HG03196 (cell line): ENCODE results near the gene SPOCK1.

Experiments
- ATAC-seq: cut with Tn5 transposase; IDR thresholded peaks from one replicate; pipeline ENCODE4 v1.9.1; 2021; ENCODE audit not compliant: unreplicated experiment

SPOCK1 gene

DNA sequence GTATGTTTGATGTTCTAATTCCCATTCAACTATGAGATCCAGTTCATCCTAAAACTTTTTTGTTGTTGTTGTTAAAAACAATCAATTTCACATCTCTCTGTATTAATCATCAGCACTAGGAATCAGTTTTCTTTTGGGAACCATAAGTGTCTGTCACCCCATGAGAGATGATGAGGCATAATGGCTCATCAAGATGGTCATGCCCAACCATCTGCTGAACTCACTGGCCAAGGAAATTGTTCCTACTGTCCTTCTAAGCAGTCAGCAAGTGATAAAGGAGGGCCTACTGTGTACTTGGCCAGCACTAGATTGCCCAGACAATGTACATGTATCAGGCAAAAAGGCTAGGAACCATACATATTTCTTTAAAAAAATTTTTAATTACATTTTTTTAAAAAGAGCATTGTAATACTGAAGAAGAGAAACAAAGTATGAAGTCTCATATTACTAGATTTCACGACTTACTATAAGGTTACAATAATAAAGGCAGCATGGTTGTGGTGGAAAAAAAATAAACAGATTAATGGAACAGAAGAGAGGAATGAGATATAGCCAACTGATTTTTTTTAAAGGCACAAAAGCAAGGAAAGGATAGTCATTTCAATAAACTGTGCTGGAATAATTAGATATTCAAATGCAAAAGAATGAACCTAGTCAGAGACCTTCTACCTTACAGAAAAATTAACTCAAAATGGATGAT lies 458.3 kb downstream of the SPOCK1 start:
- ATAC-seq: no peak

DNA sequence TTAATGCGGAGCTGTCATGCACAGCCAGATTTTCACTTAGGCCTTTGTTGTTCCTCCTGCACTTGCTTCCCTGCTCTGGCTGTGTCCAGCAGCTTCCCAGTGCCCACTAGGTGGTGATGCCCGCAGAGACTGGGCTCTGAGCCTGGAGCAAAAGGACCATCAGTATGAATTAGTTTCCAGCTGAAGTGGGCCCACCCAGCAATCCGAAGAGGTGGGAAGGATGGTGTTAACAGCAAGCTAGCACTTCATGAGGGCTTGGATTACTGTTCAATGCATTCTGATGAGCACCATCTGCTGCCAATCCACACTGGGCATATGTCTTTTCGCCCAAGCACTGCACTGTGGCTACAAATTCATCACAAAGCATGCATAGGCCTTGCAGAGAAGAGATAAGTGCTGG lies 459.1 kb downstream of the SPOCK1 start:
- ATAC-seq: no peak

DNA sequence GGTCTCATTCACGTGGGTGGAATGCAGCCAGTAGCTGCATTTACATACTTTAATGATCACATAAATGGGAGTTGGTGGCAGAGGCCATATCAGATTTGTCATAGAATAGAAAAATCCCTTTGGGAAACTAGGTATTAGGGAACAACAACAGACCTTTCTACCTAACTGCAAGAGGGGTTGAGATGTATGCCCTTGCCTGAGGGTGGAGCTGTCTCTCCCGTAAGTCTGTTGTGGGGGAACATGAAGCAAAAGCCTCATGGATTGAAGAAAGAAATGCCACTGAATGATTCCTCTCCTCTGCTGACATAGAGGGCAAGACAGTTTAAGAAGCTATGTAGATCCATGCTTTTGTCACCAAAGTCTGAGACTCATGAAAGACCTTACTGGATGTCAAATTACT lies 461.3 kb downstream of the SPOCK1 start:
- ATAC-seq: no peak

DNA sequence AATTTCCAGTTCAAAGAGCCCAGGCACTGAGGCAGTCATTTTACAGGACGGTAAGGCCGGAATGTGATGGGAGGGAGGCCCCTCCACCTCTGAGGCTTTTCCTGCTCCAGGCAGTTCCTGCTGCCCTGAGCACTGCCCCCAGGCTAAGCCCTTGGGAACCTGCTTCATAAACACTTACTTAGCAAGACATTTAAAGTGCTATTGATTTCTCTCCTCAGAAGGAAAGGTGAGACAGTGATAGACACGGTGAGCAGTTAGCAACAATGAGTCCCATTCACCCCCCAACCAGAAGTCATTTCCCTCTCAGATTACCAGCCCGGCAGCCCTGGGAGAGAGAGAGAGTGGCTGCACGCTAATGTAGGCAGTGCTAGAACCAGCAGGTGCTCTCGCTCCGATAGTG lies 462.5 kb downstream of the SPOCK1 start:
- no peak for ATAC-seq

DNA sequence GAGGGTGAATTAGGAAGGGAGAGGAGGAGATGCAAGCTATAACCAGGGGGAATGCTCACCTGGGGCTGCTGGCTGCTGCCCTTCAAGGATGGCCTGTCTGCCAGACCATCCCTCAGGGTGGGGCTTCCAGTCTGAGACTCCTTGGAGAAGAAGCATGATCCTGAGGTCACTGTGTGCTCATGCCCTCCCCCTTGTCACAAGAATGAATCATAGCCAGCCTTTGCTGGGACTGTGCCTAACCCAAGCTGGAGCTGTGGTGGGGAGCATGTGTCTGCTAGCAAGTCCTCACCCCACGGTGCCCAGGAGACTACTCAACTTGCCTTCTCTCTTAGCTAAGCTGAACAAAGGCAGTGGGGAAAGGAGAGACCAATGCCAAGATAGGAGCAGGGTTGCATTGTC lies 463.6 kb downstream of the SPOCK1 start:
- ATAC-seq: no peak

DNA sequence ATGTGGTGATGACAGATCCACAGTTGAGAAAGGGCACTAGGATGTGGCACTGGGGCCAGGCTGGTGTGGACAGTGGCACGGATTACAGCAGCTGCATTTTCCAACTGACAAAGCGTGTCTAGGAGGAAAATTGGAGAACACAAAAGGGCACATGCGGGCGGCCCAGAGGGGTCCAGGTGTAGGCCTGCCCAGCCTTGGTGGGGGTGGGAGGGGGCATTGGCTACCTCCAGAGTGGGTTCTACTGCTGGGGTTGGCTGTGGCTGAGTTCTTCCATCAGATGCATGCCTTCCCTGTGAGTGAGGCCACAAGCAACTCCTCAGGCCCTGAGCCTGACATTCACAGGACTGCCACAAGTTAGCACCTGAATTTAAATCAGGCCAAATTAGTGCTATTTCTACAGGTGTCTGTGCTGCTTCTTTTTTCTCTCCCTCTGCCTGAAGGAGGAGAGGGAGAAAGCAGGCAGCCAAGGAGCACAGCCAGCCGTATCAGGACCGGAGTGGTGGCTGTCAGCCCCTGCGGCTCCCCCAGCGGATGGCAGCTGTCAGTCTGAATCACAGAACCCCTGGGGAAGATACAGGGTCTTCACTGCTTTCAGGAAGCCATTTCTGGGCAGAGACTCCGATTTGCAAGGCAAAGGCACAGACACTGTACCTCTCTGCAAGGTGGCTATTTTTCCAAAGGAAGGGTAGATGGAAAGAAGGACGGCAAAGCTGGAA lies 464.2 kb downstream of the SPOCK1 start:
- ATAC-seq: no peak

DNA sequence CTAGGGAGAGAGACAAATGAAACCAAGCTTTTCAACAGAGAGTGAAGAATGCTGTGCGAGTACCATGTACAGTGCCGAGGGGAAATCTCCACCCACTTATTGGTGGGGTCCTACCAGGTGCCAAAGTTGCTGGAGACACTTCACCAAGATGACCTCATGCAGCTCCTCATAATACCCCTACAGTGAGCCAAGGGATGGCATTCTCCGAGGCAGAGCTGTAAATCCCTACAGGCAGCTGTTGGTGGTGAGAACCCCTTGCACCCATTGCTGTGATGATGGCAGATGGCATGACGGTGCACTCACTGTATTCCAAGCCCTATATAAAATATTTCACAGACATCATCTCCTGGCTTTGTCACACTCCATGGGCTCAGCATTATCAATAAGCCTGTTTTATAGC lies 464.9 kb downstream of the SPOCK1 start:
- ATAC-seq: no peak

DNA sequence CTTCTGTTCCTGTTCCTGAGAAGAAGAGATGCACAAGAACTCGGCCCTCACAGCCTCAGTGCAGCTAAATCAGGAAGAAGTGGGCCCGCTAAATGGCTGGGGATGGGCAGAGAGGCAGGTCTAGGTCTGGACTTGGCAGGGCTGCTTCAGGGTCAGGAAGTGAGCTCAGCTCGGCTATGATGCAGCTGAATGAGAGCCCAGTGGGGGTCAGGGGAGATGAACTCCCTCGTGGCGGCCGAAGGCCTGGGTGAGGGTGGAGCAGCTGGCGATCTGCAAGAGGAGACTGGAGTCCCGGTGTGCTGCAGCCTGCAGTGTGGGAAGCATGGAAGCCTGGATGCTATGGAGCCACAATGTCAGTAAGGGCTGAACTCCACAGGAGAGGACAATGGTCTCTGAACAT lies 466.2 kb downstream of the SPOCK1 start:
- no peak for ATAC-seq

DNA sequence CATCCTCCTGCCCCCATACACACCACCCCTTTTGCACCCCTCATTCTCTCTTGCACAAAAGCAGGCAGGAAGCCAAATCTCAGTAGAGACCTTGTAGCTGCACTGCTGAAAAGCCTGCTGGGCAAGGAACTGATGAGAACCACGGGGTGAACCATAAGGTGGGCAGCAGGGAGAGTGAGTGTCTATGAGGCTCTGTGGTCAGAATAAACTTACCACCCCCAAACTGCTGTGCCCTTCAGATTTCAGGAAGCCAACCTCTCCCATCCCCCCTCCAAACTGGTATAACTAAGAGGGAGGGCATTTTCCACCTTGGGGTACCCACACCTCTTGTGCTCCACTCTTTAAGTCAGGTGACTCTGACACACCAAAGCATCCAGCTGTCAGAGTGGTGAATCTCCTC lies 471.4 kb downstream of the SPOCK1 start:
- ATAC-seq: no peak

DNA sequence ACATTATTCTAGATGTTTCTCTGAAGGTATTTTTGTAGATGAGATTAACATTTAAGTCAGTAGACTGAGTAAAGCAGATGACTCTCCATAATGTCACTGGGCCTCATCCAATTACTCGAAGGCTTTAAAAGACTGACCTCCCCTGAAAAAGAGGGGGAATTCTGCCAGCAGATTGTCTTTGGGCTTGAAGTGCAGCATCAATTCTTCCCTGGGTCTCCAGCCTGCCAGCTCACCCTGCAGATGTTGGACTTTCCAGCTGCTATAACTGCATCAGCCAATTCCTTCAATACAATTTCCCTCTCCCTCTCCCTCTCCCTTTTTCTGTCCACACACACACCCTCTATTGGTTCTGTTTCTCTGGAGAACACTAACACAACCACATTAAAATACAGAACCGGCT lies 472.8 kb downstream of the SPOCK1 start:
- ATAC-seq: no peak

DNA sequence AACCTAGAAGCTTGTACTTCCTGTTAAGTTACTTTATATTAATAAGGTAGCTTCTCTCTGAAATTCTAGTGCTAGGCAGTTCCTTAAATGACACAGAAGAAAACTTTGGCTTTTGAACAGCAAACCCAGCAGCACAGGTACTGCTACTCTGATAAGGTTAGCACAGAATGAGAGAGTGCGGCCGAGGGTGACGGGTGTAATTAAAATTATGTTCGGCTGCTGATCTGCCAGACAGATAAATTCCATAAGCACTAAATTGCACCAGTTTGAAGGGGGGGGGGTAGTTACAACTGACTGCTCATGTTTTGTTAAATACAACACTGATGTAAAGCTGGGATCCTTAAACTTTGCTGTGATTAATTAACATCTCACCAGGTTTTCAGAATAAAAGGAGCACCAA lies 475.1 kb downstream of the SPOCK1 start:
- no peak for ATAC-seq

DNA sequence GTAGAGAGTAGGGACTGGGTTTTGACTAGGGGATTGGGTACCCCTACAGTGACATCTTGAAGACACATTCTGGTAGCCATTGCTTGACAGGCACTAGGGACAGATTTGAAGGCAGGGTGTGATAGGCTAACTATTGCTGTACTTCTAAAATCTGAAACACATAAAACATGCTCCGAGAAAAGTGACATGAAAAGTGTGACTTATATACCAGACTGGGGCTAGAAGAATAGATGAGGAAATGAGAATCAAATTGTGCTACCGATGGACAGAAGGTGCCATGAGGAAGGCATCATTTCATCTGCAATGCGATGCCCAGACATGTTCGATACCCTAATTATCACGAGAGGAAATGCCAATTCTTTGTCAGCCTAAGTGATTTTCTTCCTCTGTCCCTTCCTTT lies 475.8 kb downstream of the SPOCK1 start:
- ATAC-seq: no peak

DNA sequence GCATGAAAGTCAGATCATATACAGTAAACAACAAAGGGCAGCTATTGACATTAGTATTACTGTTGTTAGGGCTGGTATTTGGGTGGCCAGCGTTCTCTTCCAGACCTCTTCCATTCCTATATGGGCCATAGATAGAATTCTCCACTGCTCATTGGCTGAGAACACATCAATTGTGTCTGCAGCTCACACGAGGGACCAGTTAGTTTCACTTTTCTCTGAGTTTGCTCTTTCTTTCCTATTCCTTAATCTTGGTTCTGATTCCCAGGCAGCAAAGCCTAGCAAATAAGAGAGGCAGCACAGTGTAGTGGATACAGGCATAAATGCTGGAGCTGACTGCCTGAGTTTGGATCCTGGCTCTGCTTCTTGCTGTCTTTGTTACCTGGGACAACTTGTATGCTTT lies 476.4 kb downstream of the SPOCK1 start:
- no peak for ATAC-seq

DNA sequence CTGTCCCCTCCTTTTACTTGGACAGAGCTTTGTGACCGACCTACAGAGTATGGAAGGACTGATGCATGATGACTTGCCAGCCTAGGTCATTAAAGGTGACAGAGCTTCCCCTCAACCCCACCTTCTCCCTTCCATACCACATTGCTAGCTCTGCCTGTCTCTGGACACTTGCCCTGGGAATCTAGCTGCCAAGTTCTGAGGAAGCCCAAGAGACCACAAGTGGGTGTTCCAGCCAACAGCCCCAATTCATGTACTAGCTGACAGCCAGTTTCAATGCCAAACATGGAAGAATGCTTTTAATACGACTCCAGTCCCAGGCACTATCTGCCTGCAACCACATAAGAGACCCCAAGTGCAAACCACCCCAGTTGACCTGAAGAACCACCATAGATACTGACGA lies 477.1 kb downstream of the SPOCK1 start:
- no peak for ATAC-seq

DNA sequence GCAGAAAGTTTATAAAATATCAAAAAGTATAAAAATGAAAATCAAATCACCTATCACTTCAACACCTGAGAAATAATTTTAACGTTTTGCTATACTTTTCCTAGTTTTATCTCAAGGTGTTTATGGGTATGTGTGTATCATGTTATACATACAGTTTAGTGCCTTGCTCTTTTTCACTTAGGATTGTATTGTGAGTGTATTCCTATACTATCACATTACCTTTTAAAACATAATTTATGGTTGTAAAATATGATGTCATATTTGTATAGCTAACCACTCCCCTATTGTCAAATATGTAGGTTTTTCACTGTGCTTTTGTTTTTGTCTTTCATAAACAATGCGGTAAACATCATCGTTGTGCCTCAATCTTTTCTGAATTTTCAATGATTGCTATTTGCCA lies 479.9 kb downstream of the SPOCK1 start:
- no peak for ATAC-seq

DNA sequence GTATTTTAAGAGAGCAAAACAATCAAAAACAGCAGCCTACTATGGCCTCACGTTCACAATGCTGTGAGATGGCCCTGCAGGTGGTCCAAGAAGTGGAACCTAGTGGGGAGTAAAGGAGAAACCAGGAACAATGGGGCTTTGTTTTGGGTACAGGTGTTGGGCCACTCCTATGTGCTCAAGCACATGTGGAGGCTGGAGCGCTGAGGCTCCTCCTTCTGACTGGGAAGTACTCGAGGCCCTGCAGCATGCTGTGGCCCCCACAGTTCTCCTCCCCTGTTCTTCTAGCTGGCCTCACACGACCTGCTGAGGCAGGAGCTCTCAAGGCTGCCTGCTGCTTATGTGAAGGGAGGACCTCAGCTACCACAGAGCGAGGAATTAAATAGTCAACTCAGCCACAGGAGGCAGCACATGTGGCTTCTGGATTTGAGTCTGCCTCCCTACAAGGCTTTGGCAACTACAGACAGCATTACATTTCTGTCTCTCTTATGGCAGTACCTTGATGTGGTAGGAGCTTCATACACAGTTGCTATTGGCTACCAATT lies 482.3 kb downstream of the SPOCK1 start:
- no peak for ATAC-seq

DNA sequence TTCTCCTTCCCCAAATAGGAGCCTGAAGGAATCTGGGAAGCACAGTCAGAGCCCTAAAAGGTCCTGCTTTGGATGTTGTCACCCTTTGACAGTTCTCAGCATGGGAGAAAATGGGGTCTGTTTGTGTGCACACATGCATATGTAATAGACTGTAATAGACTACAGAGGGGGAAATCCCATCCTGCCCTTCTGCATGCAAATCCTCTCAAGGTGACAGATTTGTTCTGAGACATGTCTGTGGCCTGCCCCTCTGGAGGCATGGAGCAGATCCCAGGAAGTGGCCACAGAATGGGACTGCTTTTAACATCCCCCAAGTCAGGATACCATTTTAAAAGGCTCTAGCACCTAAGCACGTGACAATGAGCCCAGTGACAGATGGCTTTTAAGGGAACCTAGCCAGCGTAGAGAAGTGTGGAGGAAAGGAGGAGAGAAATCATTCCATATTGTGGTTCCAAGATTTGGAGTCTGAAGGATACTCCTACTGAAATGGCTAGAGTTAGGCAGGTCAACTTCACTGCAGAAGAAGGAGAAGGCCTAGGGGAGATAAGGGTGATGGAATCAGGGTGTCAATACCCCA lies 483.5 kb downstream of the SPOCK1 start:
- no peak for ATAC-seq

DNA sequence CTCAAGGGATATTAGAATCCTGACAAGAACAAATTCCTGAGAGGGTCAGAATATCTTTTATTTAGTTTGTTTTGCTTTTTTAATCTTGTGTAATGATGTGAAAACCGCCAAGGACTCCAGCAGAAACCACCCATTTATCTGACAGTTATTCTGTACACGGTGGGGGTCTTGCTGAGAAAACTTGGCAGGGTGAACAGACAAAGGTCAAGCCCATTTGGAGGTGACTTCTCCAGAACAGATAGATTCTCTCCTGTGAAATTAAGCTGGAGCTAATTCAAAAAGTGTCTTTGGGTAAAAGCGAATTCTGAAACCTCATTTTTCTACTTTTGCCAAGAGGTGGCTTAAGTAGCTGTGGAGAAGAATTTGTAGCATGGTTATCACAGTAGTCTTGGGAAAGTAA lies 484.4 kb downstream of the SPOCK1 start:
- ATAC-seq: no peak

DNA sequence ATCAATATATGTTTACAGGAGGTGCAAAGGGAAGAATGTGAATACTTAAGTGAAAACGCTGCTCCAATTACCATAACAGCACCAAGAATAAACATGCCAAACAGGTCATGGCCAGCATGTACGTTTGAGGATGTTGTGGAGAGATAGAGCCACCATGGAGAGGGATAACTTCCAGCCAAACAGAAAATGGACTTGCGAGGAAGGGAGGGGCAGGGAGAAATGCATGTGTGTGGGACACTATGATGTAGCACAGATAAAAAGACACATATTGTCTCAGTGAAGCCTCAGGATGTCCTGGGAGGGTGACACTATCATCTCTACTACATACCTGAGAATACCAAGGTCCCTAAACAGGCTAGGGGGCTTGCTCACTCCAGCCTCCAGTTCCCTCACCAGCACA lies 488.9 kb downstream of the SPOCK1 start:
- ATAC-seq: no peak

DNA sequence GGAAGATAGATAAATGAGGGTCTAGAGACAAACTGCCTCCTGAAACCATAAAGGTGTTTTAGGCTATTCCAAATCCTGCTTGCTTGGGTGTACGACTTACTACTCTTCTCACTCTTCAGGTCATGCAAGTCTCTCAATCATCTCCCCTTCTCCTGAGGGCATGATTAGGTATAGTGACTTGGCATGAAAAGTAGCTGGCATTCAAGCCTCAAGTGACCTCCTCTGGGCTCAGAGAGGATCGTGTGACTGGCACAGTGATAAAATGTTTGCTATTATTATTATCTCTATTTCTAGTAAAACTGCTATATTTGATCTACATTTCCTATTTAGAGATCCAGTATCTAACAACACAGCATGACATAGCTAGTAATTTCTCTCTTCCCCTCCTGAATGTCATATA lies 494.8 kb downstream of the SPOCK1 start:
- ATAC-seq: no peak

DNA sequence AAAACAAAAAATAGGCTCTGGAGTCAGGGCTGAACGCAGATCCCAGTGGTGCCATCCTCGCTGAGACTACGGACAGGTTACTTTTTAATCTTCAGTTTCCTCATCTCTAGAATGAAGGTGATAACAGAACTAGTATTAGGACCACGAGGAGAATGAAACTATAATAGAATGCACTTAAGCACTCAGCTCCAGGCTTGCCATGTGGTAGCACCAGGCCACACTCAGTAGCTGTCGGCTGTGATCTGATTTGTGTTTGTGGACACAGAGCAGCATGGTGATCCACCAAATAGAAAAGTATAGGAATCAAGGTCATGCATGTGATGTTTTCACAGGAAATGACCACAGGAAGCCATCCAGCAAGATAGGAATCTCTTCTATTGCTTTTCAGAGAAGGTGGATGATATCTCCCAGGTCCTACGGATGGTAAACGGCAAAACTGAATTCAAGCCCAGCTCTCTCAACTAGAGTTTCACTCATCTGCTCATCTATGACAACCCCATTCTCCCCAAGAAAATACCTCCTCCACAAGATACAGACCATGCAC lies 498.0 kb downstream of the SPOCK1 start:
- no peak for ATAC-seq

DNA sequence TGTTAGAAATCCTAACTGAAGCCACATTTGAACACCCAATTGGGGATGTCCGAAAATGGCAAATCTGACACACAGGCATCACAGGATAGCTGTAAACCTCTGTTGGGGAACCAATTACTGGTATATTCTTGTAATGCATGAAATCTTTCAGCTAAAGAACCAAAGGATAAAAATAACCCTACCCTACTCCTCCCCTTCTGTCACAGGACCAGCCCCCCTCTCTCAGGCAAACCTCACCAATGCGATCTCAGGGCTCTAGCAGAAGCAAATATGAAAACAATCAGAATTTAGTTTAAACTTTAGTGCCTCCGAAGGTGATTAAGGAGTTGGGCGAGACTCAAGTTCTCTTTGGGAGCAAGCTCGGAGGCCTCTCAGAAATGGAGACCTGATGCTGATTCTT lies 499.3 kb downstream of the SPOCK1 start:
- no peak for ATAC-seq
